HCT116 (cell line): Measurements from ENCODE around the gene PLCD1.

ENCODE experiments used
- CTCF ChIP-seq, 3 experiments: fragments of 200-600 bp in 1 of 3; sonication (generic) in 1 of 3; IDR thresholded peaks in 2 of 3; conservative IDR thresholded peaks in 1 of 3; 2 replicates each; pipeline ENCODE4 v1.5.1; 2012 to 2017; ENCODE audit warnings: low read depth in 2 of 3, low read length in 2 of 3, antibody characterized with exemption in 1 of 3, borderline replicate concordance in 1 of 3, control low read depth in 1 of 3, mild to moderate bottlenecking in 1 of 3, mixed read lengths in 1 of 3, mixed run types in 1 of 3, moderate library complexity in 1 of 3; ENCODE audit not compliant: insufficient read depth in 1 of 3
- ZNF274 ChIP-seq: fragments of 200-500 bp; sonication (Bioruptor generic); IDR thresholded peaks from 2 replicates; pipeline ENCODE4 v1.6.1; 2014; ENCODE audit warnings: mild to moderate bottlenecking, low read depth, low read length, inconsistent platforms

GRCh38 chr3:38002291-38002876 is 27.1 kb downstream of the PLCD1 start:
- TF ChIP-seq CTCF (IDR thresholded peaks at IDR 0.05 in 2 of 3, conservative IDR thresholded peaks at IDR 0.05 in 1 of 3; ENCODE audit: borderline replicate concordance in 1 of 3, insufficient read depth in 1 of 3, low read depth in 2 of 3, low read length in 2 of 3) (no peak), ZNF274 (no peak)
